GM12891 (cell line): ENCODE measurements around the gene DCDC2.
"Not testable (repeated sequence)": the region's sequence is repeated elsewhere in the genome, so short reads cannot be mapped to it uniquely, and the experiment has no call there.

Experiments
- PAX5 ChIP-seq: IDR thresholded peaks from 2 replicates; pipeline ENCODE4 v1.6.1; 2011; ENCODE audit warnings: low read length, moderate library complexity, mild to moderate bottlenecking; ENCODE audit not compliant: insufficient read depth, severe bottlenecking
- POLR2A ChIP-seq: IDR thresholded peaks from 2 replicates; pipeline ENCODE4 v1.6.1; 2011; ENCODE audit warnings: low read depth, low read length, control low read depth
- POLR2AphosphoS5 ChIP-seq: IDR thresholded peaks from 2 replicates; pipeline ENCODE4 v1.6.1; 2011; ENCODE audit warnings: low read depth, low read length, control low read depth
- TAF1 ChIP-seq: IDR thresholded peaks from 2 replicates; pipeline ENCODE4 v1.6.1; 2011; ENCODE audit warnings: low read depth, low read length, control low read depth

DNA sequence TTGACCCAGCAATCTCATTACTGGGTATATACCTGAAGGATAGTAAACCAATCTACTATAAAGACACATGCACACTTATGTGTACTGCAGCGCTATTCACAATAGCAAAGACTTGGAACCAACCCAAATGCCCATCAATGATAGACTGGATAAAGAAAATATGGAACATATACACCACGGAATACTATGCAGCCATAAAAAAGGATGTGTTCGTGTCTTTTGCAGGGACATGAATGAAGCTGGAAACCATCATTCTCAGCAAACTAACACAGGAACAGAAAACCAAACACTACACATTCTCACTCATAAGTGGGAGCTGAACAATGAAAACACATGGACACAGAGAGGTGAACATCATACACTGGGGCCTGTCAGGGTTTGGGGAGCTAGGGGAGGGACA is 153.7 kb downstream of the DCDC2 start:
- not testable (repeated sequence) for TF ChIP-seq POLR2A, TAF1, POLR2AphosphoS5, PAX5
